GM21717 (cell line): ENCODE measurements around the gene SLC1A1.

Experiments
- ATAC-seq: cut with Tn5 transposase; IDR thresholded peaks from one replicate; pipeline ENCODE4 v1.9.1; 2021; ENCODE audit warnings: mild to moderate bottlenecking, moderate library complexity; ENCODE audit not compliant: unreplicated experiment

SLC1A1 gene

DNA sequence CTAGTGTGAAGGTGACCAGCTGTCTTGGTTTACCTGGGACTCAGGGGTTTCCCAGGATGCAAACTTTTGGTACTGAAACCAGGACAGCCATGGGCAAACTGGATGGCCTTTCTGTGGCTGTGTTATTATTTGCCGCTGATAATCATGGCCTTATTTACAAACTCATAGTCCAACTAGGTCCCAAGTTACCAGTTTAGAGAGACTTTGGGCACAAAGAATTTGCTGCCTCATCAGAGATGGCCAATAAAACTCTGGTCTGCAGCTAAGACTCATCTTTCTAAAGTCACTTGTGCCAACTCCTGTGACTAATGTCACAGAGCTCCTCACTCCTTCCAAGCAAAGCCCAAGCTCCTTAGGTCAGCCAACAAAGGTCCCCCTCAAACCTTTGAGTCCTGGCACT lies 124.4 kb downstream of the SLC1A1 start:
- ATAC-seq, result no peak

DNA sequence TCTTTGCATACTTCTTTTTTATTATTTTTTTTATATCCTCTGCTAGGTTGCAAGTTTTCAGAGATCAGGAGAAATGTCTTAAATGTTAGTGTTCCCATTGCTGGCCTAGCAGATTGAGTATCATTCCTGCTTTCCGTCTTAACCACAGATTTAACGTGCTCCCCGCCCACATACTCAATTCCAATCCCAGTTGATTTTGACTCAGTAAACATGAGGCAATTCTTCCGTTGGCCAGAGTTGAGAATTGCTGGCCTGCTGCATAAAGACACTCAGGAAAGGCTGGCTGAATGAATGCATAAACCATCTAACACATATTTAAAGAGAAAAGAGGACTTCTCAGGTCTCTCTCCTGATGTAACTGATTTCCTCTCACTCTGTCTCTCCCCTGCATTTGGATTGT lies 125.0 kb downstream of the SLC1A1 start:
- no peak for ATAC-seq

DNA sequence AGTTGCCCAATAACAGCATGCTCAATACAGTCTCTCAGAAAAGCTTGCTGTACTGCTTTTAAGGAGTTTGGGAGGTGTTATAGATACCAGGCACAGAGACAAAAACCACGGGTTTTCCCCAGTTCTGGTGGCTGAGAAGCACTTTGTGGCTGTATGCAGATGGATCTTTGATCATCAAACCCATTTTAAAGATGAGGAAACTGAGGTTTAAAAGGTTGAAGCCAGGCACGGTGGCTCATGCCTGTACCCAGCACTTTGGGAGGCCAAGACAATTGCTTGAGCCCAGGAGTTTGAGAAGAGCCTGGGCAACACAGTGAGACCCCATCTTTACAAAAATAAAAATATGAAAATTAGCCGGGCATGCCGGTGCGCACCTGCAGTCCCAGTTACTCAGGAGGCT lies 125.5 kb downstream of the SLC1A1 start:
- no peak for ATAC-seq

DNA sequence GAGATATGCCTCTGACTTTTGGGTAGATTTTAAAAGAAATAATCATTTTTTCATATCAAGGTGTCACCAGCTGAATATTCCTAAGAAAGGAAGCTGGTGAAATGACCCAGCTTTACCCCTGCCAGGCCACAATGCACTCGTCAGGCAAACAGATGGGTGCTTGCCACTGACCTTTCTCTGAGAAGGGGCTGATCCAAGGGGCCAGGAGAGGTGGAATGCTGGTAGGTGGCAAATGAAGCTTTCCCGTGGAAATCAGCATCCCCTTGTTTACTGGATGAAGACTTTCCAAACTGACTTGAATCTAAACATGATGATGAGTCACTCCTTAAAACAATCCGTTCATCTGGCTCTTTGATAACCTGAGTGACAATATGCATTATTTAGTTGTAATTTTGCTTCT lies 127.5 kb downstream of the SLC1A1 start:
- no peak for ATAC-seq

DNA sequence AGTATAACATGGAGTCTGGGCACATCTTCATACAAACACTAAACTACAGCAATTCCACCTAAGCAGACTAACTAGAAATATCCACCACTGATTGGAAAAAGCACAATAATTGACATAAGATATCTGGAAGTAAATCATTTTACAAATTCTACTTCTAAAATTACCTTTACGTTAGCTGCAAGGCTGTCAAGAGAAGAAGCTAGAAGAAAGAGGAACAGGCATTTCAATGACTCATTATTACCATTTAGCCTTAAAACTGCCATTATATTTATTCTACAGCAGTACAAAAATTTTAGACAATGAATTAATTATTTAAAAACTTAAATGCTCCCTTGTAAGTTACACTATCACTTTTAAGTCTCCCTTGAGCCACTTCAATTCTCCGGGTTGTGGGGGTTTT lies 128.4 kb downstream of the SLC1A1 start:
- no peak for ATAC-seq

DNA sequence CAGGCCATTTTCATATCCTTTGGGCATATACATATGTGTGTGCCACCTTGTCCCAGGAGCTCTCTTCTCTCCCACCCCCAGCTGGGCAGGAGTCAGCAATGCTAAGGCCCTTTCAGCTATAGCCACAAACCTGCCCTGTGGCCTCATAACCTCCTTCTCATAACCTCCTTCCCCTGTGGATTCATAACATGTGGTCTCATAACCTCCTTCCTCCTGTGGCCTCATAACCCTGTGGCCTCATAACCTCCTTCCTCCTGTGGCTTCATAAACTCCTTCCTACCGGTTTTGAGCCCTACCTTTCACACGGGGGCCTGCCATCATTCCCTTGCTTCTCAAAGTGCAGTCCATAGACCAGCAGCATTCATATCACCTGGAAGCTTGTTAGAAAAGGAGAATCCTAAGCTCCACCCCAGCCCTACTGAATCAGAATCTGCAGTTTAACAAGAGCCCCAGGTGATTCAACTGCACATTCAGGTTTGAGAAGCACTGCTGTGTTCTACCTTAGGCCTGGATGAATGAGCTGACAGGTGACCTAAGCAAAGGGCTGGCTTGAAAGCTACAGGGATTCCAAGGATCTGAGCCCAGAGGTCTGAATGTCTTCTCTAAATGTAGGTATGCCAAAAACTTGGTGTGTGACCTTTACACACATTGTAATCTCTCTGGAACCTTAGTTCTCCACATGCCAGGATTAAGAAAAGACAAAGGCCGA lies 129.9 kb downstream of the SLC1A1 start:
- ATAC-seq, result no peak

DNA sequence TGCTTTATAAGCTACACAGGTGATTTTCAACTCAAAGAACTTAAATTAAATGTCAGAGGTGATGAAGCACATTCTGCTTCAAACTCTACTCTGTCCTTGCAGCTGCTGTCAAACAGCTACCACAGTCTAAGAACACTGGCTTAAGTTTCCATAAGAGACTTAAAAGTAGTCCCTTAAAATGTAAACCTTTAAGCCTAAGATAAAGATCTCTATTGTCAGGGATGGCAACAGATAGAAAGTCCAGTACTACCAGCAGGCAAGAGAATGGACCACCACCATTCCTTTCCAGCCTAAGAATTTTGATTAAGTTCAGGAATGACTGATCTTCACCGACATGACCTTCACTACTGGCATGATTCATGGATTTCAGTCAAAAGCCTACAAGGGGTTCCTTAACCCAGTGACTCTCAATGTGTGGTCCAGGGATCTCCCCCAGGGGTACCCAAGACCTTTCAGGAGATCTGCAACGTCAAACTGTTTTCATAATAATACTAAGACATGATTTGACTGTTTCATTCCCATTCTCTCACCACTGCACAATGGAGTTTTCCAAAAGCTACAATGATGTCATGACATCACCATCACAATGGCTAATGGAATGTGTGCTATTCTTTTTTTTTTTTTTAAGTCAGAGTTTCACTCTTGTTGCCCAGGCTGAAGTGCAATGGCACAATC lies 130.8 kb downstream of the SLC1A1 start:
- no peak for ATAC-seq

DNA sequence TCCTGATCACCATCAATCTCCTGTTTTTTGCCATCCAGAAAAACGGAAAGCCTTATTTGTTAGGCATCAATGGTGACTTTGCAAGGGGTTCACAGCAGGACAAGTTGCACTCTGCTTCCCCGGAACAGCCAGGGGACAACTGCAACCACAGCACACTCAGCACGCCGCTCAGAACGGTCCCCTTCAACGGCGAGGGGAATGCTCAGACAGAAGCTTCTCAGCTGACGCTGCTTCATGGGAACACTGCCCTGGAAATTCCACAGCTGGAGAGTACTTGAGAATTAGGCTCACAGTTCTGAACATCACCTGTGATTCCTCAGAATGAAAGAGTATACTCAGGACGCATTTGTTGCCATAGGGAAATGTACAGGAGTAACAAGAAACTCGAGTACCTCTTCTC lies 131.7 kb downstream of the SLC1A1 start:
- no peak for ATAC-seq

DNA sequence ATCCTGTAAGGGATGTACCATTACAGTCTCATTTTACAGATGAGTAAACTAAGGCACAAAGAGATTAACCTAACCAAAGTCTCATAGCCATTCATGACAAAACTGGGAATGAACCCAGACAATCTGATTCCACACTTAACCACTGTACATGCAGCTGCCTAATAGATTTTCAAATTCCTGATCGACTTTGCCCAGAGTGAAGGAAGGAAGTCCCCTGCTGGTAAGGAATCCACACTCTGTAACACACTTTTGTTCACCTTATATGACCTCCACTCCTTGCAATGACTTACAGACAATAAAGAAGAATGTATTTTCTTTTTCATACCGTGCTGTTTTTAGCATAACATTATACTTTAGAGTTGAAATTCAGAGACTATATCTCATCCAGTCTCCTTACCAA lies 140.6 kb downstream of the SLC1A1 start:
- no peak for ATAC-seq
